PFSK-1 (cell line): Measurements from ENCODE around the gene INPP4A.

Source experiments
- FOXP2 ChIP-seq: optimal IDR thresholded peaks from 2 replicates; pipeline ENCODE3; 2011; ENCODE audit warnings: borderline replicate concordance, control low read depth, inconsistent platforms; ENCODE audit not compliant: insufficient read depth; ENCODE audit errors: extremely low read length, extremely low read depth
- POLR2AphosphoS5 ChIP-seq: IDR thresholded peaks from 2 replicates; pipeline ENCODE4 v1.6.1; 2012; ENCODE audit warnings: low read depth, mild to moderate bottlenecking, control low read depth, low read length, moderate library complexity
- REST ChIP-seq, 2 experiments: IDR thresholded peaks; 2 replicates each; pipeline versions ENCODE4 v1.6.1 to v1.8.0; 2011 to 2012; ENCODE audit warnings: low read depth in 2 of 2, low read length in 2 of 2, control low read depth in 1 of 2, inconsistent platforms in 1 of 2, mild to moderate bottlenecking in 1 of 2, moderate library complexity in 1 of 2; ENCODE audit not compliant: insufficient read depth in 1 of 2
- SIN3A ChIP-seq: IDR thresholded peaks from 2 replicates; pipeline ENCODE4 v1.6.1; 2012; ENCODE audit warnings: mild to moderate bottlenecking, low read length, moderate library complexity, borderline replicate concordance; ENCODE audit not compliant: insufficient read depth
- TAF1 ChIP-seq: IDR thresholded peaks from 2 replicates; pipeline ENCODE4 v1.6.1; 2012; ENCODE audit warnings: low read length, control low read depth, borderline replicate concordance; ENCODE audit not compliant: insufficient read depth

GRCh38 chr2:98511981-98512380 lies 67.3 kb downstream of the INPP4A start:
- no peak for TF ChIP-seq TAF1
- TF ChIP-seq FOXP2, result no peak
- TF ChIP-seq POLR2AphosphoS5, result no peak
- TF ChIP-seq REST (IDR thresholded peaks at IDR 0.05; ENCODE audit: insufficient read depth in 1 of 2, low read depth in 2 of 2, low read length in 2 of 2), result no peak
- no peak for TF ChIP-seq SIN3A
